ENCODE measurements around the gene NPDC1. TPM values are rescaled to one million over a fixed set of nuclear protein-coding genes. Genes with fewer than 3 reads are reported as not detected.

The NPDC1 gene
- polyA plus RNA-seq, 2 of the 4 experiments (the other 2 are of a cell fraction), result 12.7 to 40.6 TPM

DNA sequence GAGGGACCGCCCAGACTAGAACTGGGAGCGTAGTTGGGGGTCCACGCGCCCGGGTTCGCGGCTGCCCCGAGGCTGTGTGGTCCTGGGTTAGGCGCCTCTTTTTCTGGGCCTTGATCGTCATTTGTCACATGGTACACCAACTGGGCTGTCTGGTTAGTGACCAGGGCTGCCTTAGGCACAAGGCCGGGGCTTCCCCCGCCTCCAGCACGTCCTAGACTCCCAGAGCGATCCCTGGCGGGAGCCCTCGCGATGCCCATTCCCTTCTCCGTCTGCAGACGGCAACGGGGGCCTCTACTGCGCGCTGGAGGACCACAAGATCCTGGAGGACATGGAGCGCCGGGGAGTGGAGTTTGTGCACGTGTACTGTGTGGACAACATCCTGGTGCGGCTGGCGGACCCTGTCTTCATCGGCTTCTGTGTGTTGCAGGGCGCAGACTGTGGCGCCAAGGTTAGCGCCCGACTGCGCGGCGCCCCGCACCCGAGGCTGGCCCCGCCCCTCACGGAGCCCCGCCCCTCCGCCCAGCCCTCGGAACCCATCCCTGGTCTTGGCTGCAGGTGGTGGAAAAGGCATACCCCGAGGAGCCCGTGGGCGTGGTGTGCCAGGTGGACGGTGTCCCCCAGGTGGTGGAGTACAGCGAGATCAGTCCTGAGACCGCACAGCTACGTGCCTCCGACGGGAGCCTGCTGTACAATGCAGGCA, 32.9 kb upstream of the NPDC1 start:
- Histone ChIP-seq H3K27ac (no peak overlapping the region), H3K4me3 (no peak overlapping the region), H3K9me3 (no peaks in the 10 kb centered on the region), H3K4me1 (peaks cover 25% of the 10 kb centered on the region), H3K4me2 (no peak overlapping the region; the same call in 2 of the 3 replicates)
- FAIRE-seq (no peak), ATAC-seq (no peak), DNase-seq (ENCODE audit: low read depth in 1 of 2, low spot score in 1 of 2) (no peak)
- no peak for TF ChIP-seq SREBF2 (IDR thresholded peaks at IDR 0.05)
- no peak for TF ChIP-seq POLR2A (IDR thresholded peaks at IDR 0.05; ENCODE audit: low read length)
- TF ChIP-seq TP53 (CRISPR knock-in tag; IDR thresholded peaks at IDR 0.05), result no peak
- TF ChIP-seq BHLHE40 (IDR thresholded peaks at IDR 0.05; ENCODE audit: low read depth, low read length), result no peak
- no peak for TF ChIP-seq CBX8 (IDR thresholded peaks at IDR 0.05)
- no peak for TF ChIP-seq ESRRA (IDR thresholded peaks at IDR 0.05; ENCODE audit: borderline replicate concordance, low read length)
- ChIA-PET POLR2A (interaction anchor here (0.5 kb wide), 1 partner anchor 13 kb away, joined by 5 read pairs; no protein-coding TSS in a partner anchor), CTCF (interaction anchor here (3.8 to 24.0 kb wide), 2 partner anchors 11 to 32 kb away, joined by 18 to 321 read pairs; partner anchors contain the start of genes NPDC1 and SAPCD2)
- 95% methylated on average over 38 of the region's 51 CpGs for WGBS (ENCODE audit: missing lambda C conversion rate)

GRCh38 chr9:137077758-137078693, 32.0 kb upstream of the NPDC1 start:
- Histone ChIP-seq H3K4me1 (peaks cover 16% of the 10 kb centered on the region), H3K4me3 (peak overlapping the region; percentile 66), H3K9me3 (no peaks in the 10 kb centered on the region), H3K27ac (peak overlapping the region; percentile 72 to 92), H3K4me2 (peak overlapping the region; percentile 95)
- FAIRE-seq (no peak), ATAC-seq (no peak), DNase-seq (ENCODE audit: low read depth in 1 of 2, low spot score in 1 of 2) (no peak)
- POLR2A ChIA-PET, result no interaction called here
- TF ChIP-seq RCOR1 (IDR thresholded peaks at IDR 0.05; ENCODE audit: low read depth, low read length), result no peak
- TF ChIP-seq BCL3 (IDR thresholded peaks at IDR 0.05), result 0 out of 3 replicates have a peak, but pooled peaks have one; percentile 11
- no peak for TF ChIP-seq USF2 (IDR thresholded peaks at IDR 0.05)
- CTCF ChIA-PET, result interaction anchor here (2.1 to 24.0 kb wide), 4 partner anchors 9 to 32 kb away, joined by 7 to 321 read pairs (median 14); partner anchors contain the start of genes MAN1B1, NPDC1 and SAPCD2
- 75% methylated on average over 41 of the region's 76 CpGs for WGBS (ENCODE audit: missing lambda C conversion rate)

GRCh38 chr9:137077010-137077747, 31.2 kb upstream of the NPDC1 start, which contains the start of gene UAP1L1:
Gene UAP1L1, plus strand, starts transcription at chr9:137077517. Its CDS starts 16 bp downstream, at chr9:137077533.
- no peak for TF ChIP-seq PHF8 (IDR thresholded peaks at IDR 0.05; ENCODE audit: borderline replicate concordance, low read depth)
- TF ChIP-seq, protein P1, sequence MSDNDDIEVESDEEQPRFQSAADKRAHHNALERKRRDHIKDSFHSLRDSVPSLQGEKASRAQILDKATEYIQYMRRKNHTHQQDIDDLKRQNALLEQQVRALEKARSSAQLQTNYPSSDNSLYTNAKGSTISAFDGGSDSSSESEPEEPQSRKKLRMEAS (IDR thresholded peaks at IDR 0.05), result 0 out of 2 replicates have a peak, but pooled peaks have one; percentile 12
- 0 out of 3 replicates have a peak, but pooled peaks have one; percentile 21 for TF ChIP-seq BCL3 (IDR thresholded peaks at IDR 0.05)
- 0 out of 2 replicates have a peak, but pooled peaks have one; percentile 33 for TF ChIP-seq BHLHE40 (IDR thresholded peaks at IDR 0.05; ENCODE audit: low read depth, low read length)
- TF ChIP-seq HOXB5 (CRISPR knock-in tag; IDR thresholded peaks at IDR 0.05), result no peak
- no peak for TF ChIP-seq KDM5A (IDR thresholded peaks at IDR 0.05)
- DNase-seq (ENCODE audit: low read depth in 1 of 2, low spot score in 1 of 2), result peak in 1 of 2 experiments; percentile 44
- H3K27ac ChIP-seq, result peak within 1 kb of the TSS; percentile 72 to 92
- peaks cover 11% of the 10 kb centered on the region for H3K4me1 ChIP-seq
- ATAC-seq, result peak; percentile 62 to 67
- no peak for FAIRE-seq
- ChIA-PET POLR2A (interaction anchor here (1.1 kb wide), 1 partner anchor 9 kb away, joined by 4 read pairs; the partner anchor contains the start of gene MAN1B1), CTCF (interaction anchor here (1.2 to 24.0 kb wide), 7 partner anchors 9 to 159 kb away, joined by 3 to 321 read pairs (median 7); partner anchors contain the start of genes ABCA2, MAN1B1, NPDC1 and SAPCD2)
- no peaks in the 10 kb centered on the region for H3K9me3 ChIP-seq
- 27% methylated on average over 20 of the region's 87 CpGs for WGBS (ENCODE audit: missing lambda C conversion rate)
- H3K4me3 ChIP-seq, result peak within 1 kb of the TSS; percentile 66
- peak within 1 kb of the TSS; percentile 95 for H3K4me2 ChIP-seq
